Natural killer cell (primary cell): ENCODE results near the gene SLC37A3. TPM values are rescaled to one million over a fixed set of nuclear protein-coding genes. Genes with fewer than 3 reads are reported as not detected.

Experiments
- ATAC-seq, 3 donors: fragments of 150-1000 bp in 2 of 3; fragments of 200-7000 bp in 1 of 3; cut with Tn5 transposase; 1 replicate in 1 of 3; 2 replicates in 2 of 3; pipeline ENCODE4 v1.10.0; 2021; ENCODE audit warnings: mild to moderate bottlenecking in 2 of 3, moderate library complexity in 2 of 3
- DNase-seq, 2 donors: peaks; one replicate each; pipeline versions ENCODE4 v3.0.0 to v3.0.0-alpha.2; 2013 to 2021; ENCODE audit warnings: mixed read lengths in 1 of 2
- H3K27ac ChIP-seq: one replicate; pipeline ENCODE4 v1.5.1; 2013; ENCODE audit warnings: mild to moderate bottlenecking, low read length
- H3K27me3 ChIP-seq: one replicate; pipeline ENCODE4 v1.6.1; 2013; ENCODE audit warnings: low read length; ENCODE audit not compliant: control insufficient read depth, insufficient read depth
- H3K36me3 ChIP-seq: one replicate; pipeline ENCODE4 v1.6.1; 2013; ENCODE audit warnings: low read length; ENCODE audit not compliant: control insufficient read depth, insufficient read depth
- H3K4me1 ChIP-seq: one replicate; pipeline ENCODE4 v1.6.1; 2013; ENCODE audit warnings: low read length; ENCODE audit not compliant: control insufficient read depth, insufficient read depth
- H3K4me3 ChIP-seq: one replicate; pipeline ENCODE4 v1.5.1; 2013; ENCODE audit warnings: low read length
- H3K9me3 ChIP-seq: one replicate; pipeline ENCODE4 v1.6.1; 2013; ENCODE audit warnings: low read length; ENCODE audit not compliant: control insufficient read depth, insufficient read depth
- H3K27ac Mint-ChIP-seq, 2 donors: one replicate each; pipeline ENCODE4 v1.8.0; 2022; ENCODE audit warnings: mild to moderate bottlenecking in 2 of 2, mixed read lengths in 2 of 2, moderate library complexity in 1 of 2
- H3K27me3 Mint-ChIP-seq, 2 donors: one replicate each; pipeline ENCODE4 v1.8.0; 2022; ENCODE audit warnings: low read depth in 2 of 2, mixed read lengths in 2 of 2
- H3K36me3 Mint-ChIP-seq: one replicate; pipeline ENCODE4 v1.8.0; 2022; ENCODE audit warnings: mixed read lengths
- H3K4me1 Mint-ChIP-seq, 2 donors: one replicate each; pipeline ENCODE4 v1.8.0; 2022; ENCODE audit warnings: mixed read lengths in 2 of 2
- H3K4me3 Mint-ChIP-seq: one replicate; pipeline ENCODE4 v1.8.0; 2022; ENCODE audit warnings: mild to moderate bottlenecking, moderate library complexity, mixed read lengths
- H3K9me3 Mint-ChIP-seq, 2 donors: one replicate each; pipeline ENCODE4 v1.8.0; 2022; ENCODE audit warnings: mixed read lengths in 2 of 2
- WGBS: methylation state at CpG from one replicate; pipeline ENCODE4 v1.1.7; 2013; ENCODE audit warnings: missing lambda C conversion rate; ENCODE audit not compliant: insufficient coverage; 5-methylcytosine and 5-hydroxymethylcytosine counted together
- intact Hi-C: fragments of 100-400 bp; cut with micrococcal nuclease; formaldehyde crosslinking; loops from one replicate; pipeline ENCODE4 v1.14.2; 2022
- total RNA-seq, 4 donors: library from RNA; stranded (reverse); fragments of 120-200 nt in 1 of 4; gene quantifications; one replicate each; pipeline versions ENCODE4 v1.2.3 to v1.2.4, GENCODE V29; 2013 to 2022
- TF ChIP-seq, protein P1 (sequence below): fragments of 200-600 bp; IDR thresholded peaks from one replicate; pipeline ENCODE4 v1.8.0; 2022; ENCODE audit warnings: antibody characterized with exemption

The SLC37A3 gene
- total RNA-seq, 3 donors from 2014 or later (not counting 1 experiment from before 2014, with no cell fraction given) = 19.1 to 26.4 (median 24.5) TPM

DNA sequence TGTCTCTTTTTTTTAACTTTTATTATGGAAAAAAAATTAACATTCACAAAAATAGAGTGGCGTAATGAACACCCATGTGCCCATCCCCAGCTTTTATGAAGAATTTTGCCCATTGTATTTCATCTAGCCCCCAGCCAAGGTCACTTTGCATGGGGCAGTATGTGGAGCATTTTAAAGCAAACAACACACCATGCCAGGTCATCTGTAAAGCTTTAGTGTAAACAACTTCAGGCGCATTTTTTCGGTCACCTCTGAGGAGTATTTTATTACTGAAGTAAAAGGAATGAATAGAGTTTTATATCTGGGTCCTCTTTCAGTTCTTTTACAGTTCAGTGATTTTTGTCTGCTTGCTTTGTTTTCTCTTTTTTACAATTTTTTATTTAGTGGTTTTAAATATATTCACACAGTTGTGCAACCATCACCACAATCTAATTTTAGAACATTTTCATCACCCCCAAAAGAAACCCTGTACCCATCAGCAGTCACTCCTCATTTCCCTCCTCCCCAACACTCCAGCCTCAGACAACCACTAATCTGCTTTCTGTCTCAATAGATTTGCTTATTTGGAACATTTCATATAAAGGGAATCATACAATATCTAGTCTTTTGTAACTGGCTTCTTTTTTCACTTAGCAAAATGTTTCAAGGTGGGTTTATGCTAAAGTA, 87.9 kb downstream of the SLC37A3 start:
- intact Hi-C loops = no loop called here
- peaks cover 6 to 12% of the 10 kb centered on the region in 2 donors for H3K4me1 Mint-ChIP-seq
- H3K9me3 Mint-ChIP-seq = peaks cover 0 to 3% of the 10 kb centered on the region in 2 donors
- no peaks in the 10 kb centered on the region for H3K27me3 ChIP-seq
- H3K9me3 ChIP-seq = no peaks in the 10 kb centered on the region
- ATAC-seq = peak in 1 of 3 donors; percentile 24
- H3K4me3 ChIP-seq = no peak overlapping the region
- TF ChIP-seq, protein P1, sequence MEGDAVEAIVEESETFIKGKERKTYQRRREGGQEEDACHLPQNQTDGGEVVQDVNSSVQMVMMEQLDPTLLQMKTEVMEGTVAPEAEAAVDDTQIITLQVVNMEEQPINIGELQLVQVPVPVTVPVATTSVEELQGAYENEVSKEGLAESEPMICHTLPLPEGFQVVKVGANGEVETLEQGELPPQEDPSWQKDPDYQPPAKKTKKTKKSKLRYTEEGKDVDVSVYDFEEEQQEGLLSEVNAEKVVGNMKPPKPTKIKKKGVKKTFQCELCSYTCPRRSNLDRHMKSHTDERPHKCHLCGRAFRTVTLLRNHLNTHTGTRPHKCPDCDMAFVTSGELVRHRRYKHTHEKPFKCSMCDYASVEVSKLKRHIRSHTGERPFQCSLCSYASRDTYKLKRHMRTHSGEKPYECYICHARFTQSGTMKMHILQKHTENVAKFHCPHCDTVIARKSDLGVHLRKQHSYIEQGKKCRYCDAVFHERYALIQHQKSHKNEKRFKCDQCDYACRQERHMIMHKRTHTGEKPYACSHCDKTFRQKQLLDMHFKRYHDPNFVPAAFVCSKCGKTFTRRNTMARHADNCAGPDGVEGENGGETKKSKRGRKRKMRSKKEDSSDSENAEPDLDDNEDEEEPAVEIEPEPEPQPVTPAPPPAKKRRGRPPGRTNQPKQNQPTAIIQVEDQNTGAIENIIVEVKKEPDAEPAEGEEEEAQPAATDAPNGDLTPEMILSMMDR = no peak
- WGBS = 92% methylated on average over 3 of the region's 3 CpGs
- H3K27ac ChIP-seq = no peak overlapping the region
- peaks cover 0 to 23% of the 10 kb centered on the region in 2 donors for H3K27me3 Mint-ChIP-seq
- H3K4me3 Mint-ChIP-seq = no peak overlapping the region
- no peaks in the 10 kb centered on the region for H3K36me3 Mint-ChIP-seq
- no peaks in the 10 kb centered on the region for H3K4me1 ChIP-seq
- H3K36me3 ChIP-seq = no peaks in the 10 kb centered on the region
- no peak for DNase-seq
- no peak overlapping the region for H3K27ac Mint-ChIP-seq

DNA sequence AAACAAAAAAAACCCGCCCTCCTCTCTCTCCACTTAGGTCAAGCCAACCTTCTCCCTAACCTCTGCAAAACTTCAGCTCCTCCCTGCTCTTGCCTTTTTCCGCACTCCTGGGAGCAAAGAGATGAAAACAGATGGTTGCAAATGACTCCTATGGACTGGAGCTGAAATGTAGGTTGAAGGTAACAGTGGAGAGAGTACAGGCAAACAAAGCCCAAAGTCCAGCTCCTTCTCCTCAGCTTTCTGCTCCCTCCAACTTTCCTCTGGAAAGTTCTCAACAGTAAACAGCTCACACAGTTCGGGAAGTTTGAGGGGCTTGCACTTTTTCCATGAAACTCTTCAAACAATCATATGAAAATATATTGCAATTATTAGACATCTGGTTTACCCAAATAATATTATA, 90.3 kb downstream of the SLC37A3 start:
- Histone ChIP-seq H3K27ac (no peak overlapping the region), H3K36me3 (no peaks in the 10 kb centered on the region), H3K4me1 (peaks cover 8% of the 10 kb centered on the region), H3K27me3 (no peaks in the 10 kb centered on the region), H3K4me3 (no peak overlapping the region), H3K9me3 (no peaks in the 10 kb centered on the region)
- Mint-ChIP-seq H3K27me3 (peaks cover 0 to 19% of the 10 kb centered on the region in 2 donors), H3K4me3 (no peak overlapping the region), H3K9me3 (peaks cover 0 to 3% of the 10 kb centered on the region in 2 donors), H3K4me1 (peaks cover 12 to 18% of the 10 kb centered on the region in 2 donors), H3K36me3 (no peaks in the 10 kb centered on the region), H3K27ac (no peak overlapping the region)
- 93% methylated on average over 3 of the region's 3 CpGs for WGBS
- ATAC-seq (no peak), DNase-seq (no peak)
- intact Hi-C loops = no loop called here
- TF ChIP-seq, protein P1 = no peak

DNA sequence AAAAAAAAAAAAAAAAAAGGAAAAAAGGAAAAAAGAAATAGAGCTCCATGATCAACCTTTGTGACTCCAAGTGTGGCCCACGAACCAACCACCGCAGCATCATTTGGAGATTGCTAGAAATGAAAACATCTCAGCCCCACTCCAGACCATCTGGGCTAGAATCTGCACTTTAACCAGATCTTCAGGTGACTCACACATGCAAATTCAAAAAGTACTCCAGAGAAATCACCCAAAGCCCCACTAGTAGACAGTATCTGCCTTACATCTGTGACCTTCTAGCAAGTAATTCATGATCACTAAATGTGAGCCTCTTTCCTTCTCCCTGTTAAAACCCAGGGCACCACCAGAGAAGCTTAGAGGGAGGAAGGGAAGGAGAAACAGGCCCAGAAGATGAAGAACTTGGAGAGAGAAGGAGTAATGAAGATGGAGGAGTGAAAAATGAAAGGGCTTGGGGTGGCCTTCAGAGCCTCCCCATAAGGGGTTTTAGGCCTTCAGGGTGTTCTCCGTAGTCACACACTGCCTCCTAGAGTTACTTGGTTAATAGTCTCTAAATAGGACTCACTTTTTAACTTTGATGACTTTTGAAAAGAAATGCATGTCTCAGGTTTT, 94.0 kb downstream of the SLC37A3 start:
- intact Hi-C loops = loop anchor here (1.0 kb wide), 1 partner anchor 129 kb away; no protein-coding TSS in a partner anchor
- peak; percentile 87 to 98 (median 92) for ATAC-seq
- Histone ChIP-seq H3K9me3 (no peaks in the 10 kb centered on the region), H3K4me3 (no peak overlapping the region), H3K4me1 (peaks cover 8% of the 10 kb centered on the region), H3K27ac (peak overlapping the region; percentile 5), H3K36me3 (no peaks in the 10 kb centered on the region), H3K27me3 (no peaks in the 10 kb centered on the region)
- 69% methylated on average over 3 of the region's 3 CpGs for WGBS
- DNase-seq = peak in 1 of 2 donors; percentile 79
- TF ChIP-seq, protein P1 = peak; percentile 44
- Mint-ChIP-seq H3K4me3 (no peak overlapping the region), H3K9me3 (no peaks in the 10 kb centered on the region), H3K4me1 (peaks cover 6 to 8% of the 10 kb centered on the region in 2 donors), H3K27ac (no peak overlapping the region), H3K36me3 (no peaks in the 10 kb centered on the region), H3K27me3 (peaks cover 0 to 8% of the 10 kb centered on the region in 2 donors)
